Trophoblast cell (in vitro differentiated cells and primary cell): ENCODE results near the gene TMEM107.

Experiments
- DNase-seq, 2 donors: peaks; one replicate each; pipeline ENCODE4 v3.0.0-alpha.2; 2016
- H2AFZ ChIP-seq: 2 replicates; pipeline ENCODE4 v1.6.1; 2013; ENCODE audit warnings: low read length, moderate library complexity, mild to moderate bottlenecking; ENCODE audit not compliant: insufficient read depth, poor library complexity
- H2AK5ac ChIP-seq: 2 replicates; pipeline ENCODE4 v1.6.1; 2013; ENCODE audit warnings: mild to moderate bottlenecking, low read length
- H2BK120ac ChIP-seq: 2 replicates; pipeline ENCODE4 v1.6.1; 2013; ENCODE audit warnings: low read length, mild to moderate bottlenecking, moderate library complexity; ENCODE audit not compliant: insufficient read depth, poor library complexity
- H2BK12ac ChIP-seq: 2 replicates; pipeline ENCODE4 v1.6.1; 2013; ENCODE audit warnings: mild to moderate bottlenecking, low read length, moderate library complexity
- H2BK5ac ChIP-seq: 2 replicates; pipeline ENCODE4 v1.6.1; 2013; ENCODE audit warnings: low read length, low read depth, moderate library complexity, mild to moderate bottlenecking; ENCODE audit not compliant: poor library complexity
- H3K14ac ChIP-seq: 2 replicates; pipeline ENCODE4 v1.6.1; 2013; ENCODE audit warnings: mild to moderate bottlenecking, low read length
- H3K18ac ChIP-seq: 2 replicates; pipeline ENCODE4 v1.6.1; 2013; ENCODE audit warnings: mild to moderate bottlenecking, low read length
- H3K23ac ChIP-seq: 2 replicates; pipeline ENCODE4 v1.6.1; 2013; ENCODE audit warnings: low read length
- H3K27ac ChIP-seq: 2 replicates; pipeline ENCODE4 v1.5.1; 2013; ENCODE audit warnings: low read depth, mild to moderate bottlenecking, inconsistent platforms, low read length, moderate library complexity
- H3K27me3 ChIP-seq: 2 replicates; pipeline ENCODE4 v1.6.1; 2013; ENCODE audit warnings: inconsistent platforms, mild to moderate bottlenecking, low read length, moderate library complexity; ENCODE audit not compliant: insufficient read depth
- H3K36me3 ChIP-seq, 2 experiments: 1 replicate in 1 of 2; 2 replicates in 1 of 2; pipeline ENCODE4 v1.6.1; 2013; ENCODE audit warnings: low read length in 2 of 2, mild to moderate bottlenecking in 2 of 2, moderate library complexity in 1 of 2; ENCODE audit not compliant: insufficient read depth in 2 of 2, control insufficient read depth in 1 of 2
- H3K4ac ChIP-seq: 2 replicates; pipeline ENCODE4 v1.6.1; 2013; ENCODE audit warnings: low read depth, mild to moderate bottlenecking, low read length, moderate library complexity
- H3K4me1 ChIP-seq, 2 experiments: 1 replicate in 1 of 2; 2 replicates in 1 of 2; pipeline ENCODE4 v1.6.1; 2013; ENCODE audit warnings: low read length in 2 of 2, mild to moderate bottlenecking in 2 of 2, moderate library complexity in 1 of 2; ENCODE audit not compliant: insufficient read depth in 2 of 2, control insufficient read depth in 1 of 2
- H3K4me2 ChIP-seq: 2 replicates; pipeline ENCODE4 v1.6.1; 2013; ENCODE audit warnings: inconsistent platforms, mild to moderate bottlenecking, low read length, moderate library complexity
- H3K4me3 ChIP-seq: 2 replicates; pipeline ENCODE4 v1.5.1; 2013; ENCODE audit warnings: mild to moderate bottlenecking, low read depth, low read length, inconsistent platforms
- H3K79me1 ChIP-seq: one replicate; pipeline ENCODE4 v1.6.1; 2013; ENCODE audit warnings: low read length
- H3K79me2 ChIP-seq: 2 replicates; pipeline ENCODE4 v1.6.1; 2013; ENCODE audit warnings: low read length, mild to moderate bottlenecking; ENCODE audit not compliant: control insufficient read depth, insufficient read depth, poor library complexity
- H3K9ac ChIP-seq: 2 replicates; pipeline ENCODE4 v1.6.1; 2013; ENCODE audit warnings: mild to moderate bottlenecking, low read length
- H3K9me3 ChIP-seq: 2 replicates; pipeline ENCODE4 v1.6.1; 2013; ENCODE audit warnings: low read depth, mild to moderate bottlenecking, control low read depth, inconsistent platforms, low read length; ENCODE audit not compliant: insufficient read depth
- H4K12ac ChIP-seq: 2 replicates; pipeline ENCODE4 v1.6.1; 2013; ENCODE audit warnings: low read depth, mild to moderate bottlenecking, low read length, moderate library complexity
- H4K8ac ChIP-seq: 2 replicates; pipeline ENCODE4 v1.6.1; 2013; ENCODE audit warnings: low read depth, mild to moderate bottlenecking, low read length, moderate library complexity
- H4K91ac ChIP-seq: one replicate; pipeline ENCODE4 v1.6.1; 2013; ENCODE audit warnings: low read depth, mild to moderate bottlenecking, low read length, moderate library complexity
- WGBS: extraction: QIAGEN DNeasy Blood & Tissue Kit; methylation state at CpG from one replicate; pipeline ENCODE4 v1.1.7; 2013; ENCODE audit warnings: missing lambda C conversion rate; ENCODE audit not compliant: insufficient read length, insufficient coverage; ENCODE audit errors: extremely low coverage; 5-methylcytosine and 5-hydroxymethylcytosine counted together

TMEM107 gene

DNA sequence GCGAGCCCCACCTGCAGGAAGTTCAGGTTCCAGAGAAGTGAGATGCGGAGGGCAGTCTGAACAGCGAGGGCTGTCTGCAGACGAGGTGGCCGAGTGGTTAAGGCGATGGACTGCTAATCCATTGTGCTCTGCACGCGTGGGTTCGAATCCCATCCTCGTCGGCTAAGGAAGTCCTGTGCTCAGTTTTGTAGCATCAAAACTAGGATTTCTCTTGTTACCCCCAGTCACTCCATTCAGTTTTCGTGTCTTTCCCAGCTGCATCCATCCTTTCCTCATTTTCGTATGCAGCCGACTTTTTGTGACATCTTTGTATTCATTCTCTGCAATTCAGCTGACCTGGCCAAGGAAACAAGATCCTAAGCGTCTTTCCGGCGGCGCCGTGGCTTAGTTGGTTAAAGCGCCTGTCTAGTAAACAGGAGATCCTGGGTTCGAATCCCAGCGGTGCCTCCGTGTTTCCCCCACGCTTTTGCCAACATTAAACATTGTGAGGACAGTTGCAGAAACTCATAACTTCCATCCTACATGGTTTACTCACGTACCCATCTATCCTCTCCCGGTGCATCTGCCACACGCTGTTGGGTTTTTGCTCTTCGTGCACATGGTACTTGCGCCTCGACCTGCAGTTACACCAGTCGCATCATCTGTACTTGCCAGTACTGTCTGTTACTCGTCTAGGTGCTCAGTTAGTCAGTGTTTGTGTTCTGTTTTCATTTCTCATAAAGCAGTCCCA lies 10.8 kb upstream of the TMEM107 start:
- H3K14ac ChIP-seq: no peak overlapping the region
- H3K27me3 ChIP-seq: no peaks in the 10 kb centered on the region
- peak; percentile 94 to 96 for DNase-seq
- H2BK5ac ChIP-seq: no peak overlapping the region
- H3K27ac ChIP-seq: peak overlapping the region; percentile 26
- peaks cover 2% of the 10 kb centered on the region for H3K9me3 ChIP-seq
- no peaks in the 10 kb centered on the region for H3K36me3 ChIP-seq
- no peak overlapping the region for H3K18ac ChIP-seq
- no peak overlapping the region for H2BK120ac ChIP-seq
- no peak overlapping the region for H3K4ac ChIP-seq
- H3K4me2 ChIP-seq: peak overlapping the region; percentile 73
- H2AK5ac ChIP-seq: no peak overlapping the region
- H2BK12ac ChIP-seq: no peak overlapping the region
- peaks cover 3% of the 10 kb centered on the region for H3K79me2 ChIP-seq
- H4K91ac ChIP-seq: no peak overlapping the region
- WGBS: no CpG with 5 or more reads among the region's 32 CpGs
- no peak overlapping the region for H4K12ac ChIP-seq
- peaks cover 7% of the 10 kb centered on the region for H3K79me1 ChIP-seq
- no peak overlapping the region for H2AFZ ChIP-seq
- H3K9ac ChIP-seq: peak overlapping the region; percentile 64
- no peak overlapping the region for H4K8ac ChIP-seq
- H3K4me1 ChIP-seq: peaks cover 15 to 18% of the 10 kb centered on the region in 2 experiments
- peak overlapping the region; percentile 81 for H3K4me3 ChIP-seq
- H3K23ac ChIP-seq: no peak overlapping the region

DNA sequence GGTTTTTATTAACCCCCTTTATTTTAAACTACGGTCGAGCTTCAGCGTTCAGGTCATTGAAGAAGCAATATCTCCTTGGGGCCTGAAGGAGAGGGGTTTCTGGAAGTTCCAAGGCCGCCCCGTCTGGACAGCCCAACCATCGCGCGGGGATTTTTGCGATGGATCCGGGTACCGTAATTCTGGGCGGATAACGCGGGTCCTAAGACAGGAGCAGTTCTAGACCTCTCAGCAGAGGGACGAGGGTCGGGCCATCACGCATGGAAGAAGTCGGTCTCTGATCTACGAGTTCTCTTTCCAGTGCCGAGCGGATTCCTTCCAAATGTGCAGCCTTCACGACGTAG lies 10.2 kb upstream of the TMEM107 start:
- Histone ChIP-seq H3K23ac (no peak overlapping the region), H2BK12ac (no peak overlapping the region), H2AFZ (peak overlapping the region; percentile 33), H3K79me1 (peaks cover 7% of the 10 kb centered on the region), H2AK5ac (no peak overlapping the region), H3K9ac (peak overlapping the region; percentile 39), H3K27ac (no peak overlapping the region), H3K79me2 (peaks cover 3% of the 10 kb centered on the region), H4K8ac (peak overlapping the region; percentile 30), H3K27me3 (no peaks in the 10 kb centered on the region), H3K9me3 (peaks cover 2% of the 10 kb centered on the region), H4K91ac (no peak overlapping the region), H4K12ac (peak overlapping the region; percentile 6), H3K4me1 (peaks cover 14 to 17% of the 10 kb centered on the region in 2 experiments), H2BK120ac (no peak overlapping the region), H3K4me2 (peak overlapping the region; percentile 73), H3K36me3 (no peaks in the 10 kb centered on the region), H3K18ac (no peak overlapping the region), H2BK5ac (no peak overlapping the region), H3K14ac (no peak overlapping the region), H3K4ac (no peak overlapping the region), H3K4me3 (peak overlapping the region; percentile 81)
- WGBS: no CpG with 5 or more reads among the region's 23 CpGs
- DNase-seq: no peak

GRCh38 chr17:8185582-8186445 lies 9.6 kb upstream of the TMEM107 start:
- H3K9ac ChIP-seq: peak overlapping the region; percentile 6
- H4K8ac ChIP-seq: no peak overlapping the region
- H3K4ac ChIP-seq: no peak overlapping the region
- peak overlapping the region; percentile 85 for H3K4me3 ChIP-seq
- no peaks in the 10 kb centered on the region for H3K27me3 ChIP-seq
- peaks cover 14 to 17% of the 10 kb centered on the region in 2 experiments for H3K4me1 ChIP-seq
- H2BK12ac ChIP-seq: no peak overlapping the region
- DNase-seq: peak; percentile 67 to 88
- H3K14ac ChIP-seq: no peak overlapping the region
- WGBS: no CpG with 5 or more reads among the region's 44 CpGs
- H3K9me3 ChIP-seq: peaks cover 2% of the 10 kb centered on the region
- H2AK5ac ChIP-seq: no peak overlapping the region
- peak overlapping the region; percentile 73 for H3K4me2 ChIP-seq
- H3K27ac ChIP-seq: no peak overlapping the region
- H3K36me3 ChIP-seq: no peaks in the 10 kb centered on the region
- H4K91ac ChIP-seq: no peak overlapping the region
- no peak overlapping the region for H3K23ac ChIP-seq
- H3K79me2 ChIP-seq: peaks cover 3% of the 10 kb centered on the region
- no peak overlapping the region for H2AFZ ChIP-seq
- no peak overlapping the region for H2BK5ac ChIP-seq
- no peak overlapping the region for H4K12ac ChIP-seq
- H2BK120ac ChIP-seq: no peak overlapping the region
- H3K79me1 ChIP-seq: peaks cover 7% of the 10 kb centered on the region
- H3K18ac ChIP-seq: no peak overlapping the region

GRCh38 chr17:8176998-8177731 lies 985 bp upstream of the TMEM107 start:
- DNase-seq: peak in 1 of 2 donors; percentile 5
- Histone ChIP-seq H3K4ac (no peak overlapping the region), H3K4me2 (peak overlapping the region; percentile 95), H2BK12ac (no peak overlapping the region), H3K79me1 (peaks cover 12% of the 10 kb centered on the region), H3K79me2 (peaks cover 6% of the 10 kb centered on the region), H3K27ac (no peak overlapping the region), H3K14ac (peak overlapping the region; percentile 95), H2BK5ac (peak overlapping the region; percentile 65), H4K91ac (peak overlapping the region; percentile 85), H3K27me3 (no peaks in the 10 kb centered on the region), H3K9ac (no peak overlapping the region), H3K23ac (no peak overlapping the region), H3K9me3 (no peaks in the 10 kb centered on the region), H2AK5ac (no peak overlapping the region), H3K4me1 (peaks cover 19 to 21% of the 10 kb centered on the region in 2 experiments), H4K12ac (peak overlapping the region; percentile 85), H2BK120ac (peak overlapping the region; percentile 16), H3K18ac (no peak overlapping the region), H4K8ac (peak overlapping the region; percentile 97), H2AFZ (peak overlapping the region; percentile 72), H3K4me3 (no peak overlapping the region), H3K36me3 (no peaks in the 10 kb centered on the region)
- no CpG with 5 or more reads among the region's 19 CpGs for WGBS
